Measurements from ENCODE around the gene SV2A.

- TF ChIP-seq CTCF (conservative IDR thresholded peaks at IDR 0.05; ENCODE audit: low read depth, low read length) (no peak), EZH2 (IDR thresholded peaks at IDR 0.05; ENCODE audit: borderline replicate concordance, low read depth, low read length, poor library complexity, severe bottlenecking) (no peak)
Observed at GRCh38 chr1:149936170-149936991, 18.7 kb upstream of the SV2A start, which contains the start of gene MTMR11.
